ENCODE results near the gene USP24.

The USP24 gene

GRCh38 chr1:55179177-55179835 lies 35.9 kb downstream of the USP24 start:
- Mint-ChIP-seq H3K27ac (no peak overlapping the region), H3K4me1 (no peaks in the 10 kb centered on the region), H3K36me3 (ENCODE audit: low read depth) (peaks cover 61% of the 10 kb centered on the region), H3K27me3 (ENCODE audit: low read depth) (no peaks in the 10 kb centered on the region), H3K9me3 (peaks cover 14% of the 10 kb centered on the region), H3K4me3 (no peak overlapping the region)
- no peak for TF ChIP-seq CTCF (IDR thresholded peaks at IDR 0.05; ENCODE audit: unreplicated experiment in 3 of 3)

- no peak overlapping the region for H3K27ac Mint-ChIP-seq
- H3K4me1 Mint-ChIP-seq = peaks cover 6% of the 10 kb centered on the region
- peaks cover 41% of the 10 kb centered on the region for H3K36me3 Mint-ChIP-seq (ENCODE audit: low read depth)
- no peaks in the 10 kb centered on the region for H3K27me3 Mint-ChIP-seq (ENCODE audit: low read depth)
- TF ChIP-seq CTCF (IDR thresholded peaks at IDR 0.05; ENCODE audit: unreplicated experiment in 3 of 3) = no peak
- no peaks in the 10 kb centered on the region for H3K9me3 Mint-ChIP-seq
- H3K4me3 Mint-ChIP-seq = no peak overlapping the region
Observed at GRCh38 chr1:55172687-55173086, 42.5 kb downstream of the USP24 start.

GRCh38 chr1:55172272-55172671 lies 42.9 kb downstream of the USP24 start:
- Mint-ChIP-seq H3K27ac (no peak overlapping the region), H3K4me1 (peaks cover 10% of the 10 kb centered on the region), H3K9me3 (no peaks in the 10 kb centered on the region), H3K27me3 (ENCODE audit: low read depth) (no peaks in the 10 kb centered on the region), H3K4me3 (no peak overlapping the region), H3K36me3 (ENCODE audit: low read depth) (peaks cover 44% of the 10 kb centered on the region)
- no peak for TF ChIP-seq CTCF (IDR thresholded peaks at IDR 0.05; ENCODE audit: unreplicated experiment in 3 of 3)

- H3K4me1 Mint-ChIP-seq = peaks cover 14% of the 10 kb centered on the region
- no peak for TF ChIP-seq CTCF (IDR thresholded peaks at IDR 0.05; ENCODE audit: unreplicated experiment in 3 of 3)
- H3K36me3 Mint-ChIP-seq (ENCODE audit: low read depth) = peaks cover 44% of the 10 kb centered on the region
- H3K4me3 Mint-ChIP-seq = no peak overlapping the region
- no peaks in the 10 kb centered on the region for H3K9me3 Mint-ChIP-seq
- no peak overlapping the region for H3K27ac Mint-ChIP-seq
- H3K27me3 Mint-ChIP-seq (ENCODE audit: low read depth) = no peaks in the 10 kb centered on the region
Observed at GRCh38 chr1:55171694-55172093, 43.5 kb downstream of the USP24 start.

GRCh38 chr1:55170426-55170825 lies 44.7 kb downstream of the USP24 start:
- Mint-ChIP-seq H3K36me3 (ENCODE audit: low read depth) (peaks cover 40% of the 10 kb centered on the region), H3K4me3 (no peak overlapping the region), H3K27me3 (ENCODE audit: low read depth) (no peaks in the 10 kb centered on the region), H3K27ac (no peak overlapping the region), H3K4me1 (peaks cover 14% of the 10 kb centered on the region), H3K9me3 (no peaks in the 10 kb centered on the region)
- TF ChIP-seq CTCF (IDR thresholded peaks at IDR 0.05; ENCODE audit: unreplicated experiment in 3 of 3) = no peak

- no peak for TF ChIP-seq CTCF (IDR thresholded peaks at IDR 0.05; ENCODE audit: unreplicated experiment in 3 of 3)
- H3K4me3 Mint-ChIP-seq = no peak overlapping the region
- no peaks in the 10 kb centered on the region for H3K27me3 Mint-ChIP-seq (ENCODE audit: low read depth)
- H3K36me3 Mint-ChIP-seq (ENCODE audit: low read depth) = peaks cover 53% of the 10 kb centered on the region
- no peak overlapping the region for H3K27ac Mint-ChIP-seq
- H3K9me3 Mint-ChIP-seq = no peaks in the 10 kb centered on the region
- peaks cover 14% of the 10 kb centered on the region for H3K4me1 Mint-ChIP-seq
Observed at GRCh38 chr1:55169126-55169525, 46.0 kb downstream of the USP24 start.

Data from nephron (organoid).